NT2/D1 (cell line): ENCODE results near the gene OPCML.

ENCODE experiments used
- DNase-seq: peaks from one replicate; pipeline ENCODE4 v3.0.0-alpha.2; 2011; ENCODE audit warnings: low read depth, low spot score
- H3K27me3 ChIP-seq: 2 replicates; pipeline ENCODE4 v1.6.0; 2011; ENCODE audit warnings: mild to moderate bottlenecking; ENCODE audit not compliant: insufficient read length, insufficient read depth
- H3K36me3 ChIP-seq: 2 replicates; pipeline ENCODE4 v1.6.1; 2011; ENCODE audit warnings: mild to moderate bottlenecking, low read length, mixed read lengths; ENCODE audit not compliant: insufficient read depth, insufficient read length
- H3K4me1 ChIP-seq: 2 replicates; pipeline ENCODE4 v1.5.1; 2011; ENCODE audit not compliant: insufficient read depth, insufficient read length
- H3K4me3 ChIP-seq: 2 replicates; pipeline ENCODE4 v1.5.1; 2011; ENCODE audit warnings: low read depth; ENCODE audit not compliant: insufficient read length
- H3K9ac ChIP-seq: 2 replicates; pipeline ENCODE4 v1.6.0; 2011; ENCODE audit warnings: low read depth; ENCODE audit not compliant: insufficient read length
- H3K9me3 ChIP-seq: 2 replicates; pipeline ENCODE4 v1.5.1; 2011; ENCODE audit warnings: mild to moderate bottlenecking, low read length; ENCODE audit not compliant: insufficient read depth
- SUZ12 ChIP-seq: IDR thresholded peaks from 2 replicates; pipeline ENCODE4 v1.6.1; 2011; ENCODE audit not compliant: insufficient read length, insufficient read depth; ENCODE audit errors: extremely low read depth
- YY1 ChIP-seq: IDR thresholded peaks from 2 replicates; pipeline ENCODE4 v1.6.1; 2011; ENCODE audit not compliant: insufficient read length, insufficient read depth
- ZNF274 ChIP-seq: IDR thresholded peaks from 2 replicates; pipeline ENCODE4 v1.6.1; 2011; ENCODE audit warnings: mild to moderate bottlenecking, low read depth, low read length

OPCML gene

GRCh38 chr11:132590986-132591385 lies 941.3 kb downstream of the OPCML start:
- H3K36me3 ChIP-seq = no peaks in the 10 kb centered on the region
- no peaks in the 10 kb centered on the region for H3K9me3 ChIP-seq
- TF ChIP-seq SUZ12 = no peak
- TF ChIP-seq YY1 = no peak
- no peak for TF ChIP-seq ZNF274
- no peak for DNase-seq
- H3K4me3 ChIP-seq = no peak overlapping the region
- H3K4me1 ChIP-seq = no peaks in the 10 kb centered on the region
- H3K9ac ChIP-seq = no peak overlapping the region
- H3K27me3 ChIP-seq = no peaks in the 10 kb centered on the region

DNA sequence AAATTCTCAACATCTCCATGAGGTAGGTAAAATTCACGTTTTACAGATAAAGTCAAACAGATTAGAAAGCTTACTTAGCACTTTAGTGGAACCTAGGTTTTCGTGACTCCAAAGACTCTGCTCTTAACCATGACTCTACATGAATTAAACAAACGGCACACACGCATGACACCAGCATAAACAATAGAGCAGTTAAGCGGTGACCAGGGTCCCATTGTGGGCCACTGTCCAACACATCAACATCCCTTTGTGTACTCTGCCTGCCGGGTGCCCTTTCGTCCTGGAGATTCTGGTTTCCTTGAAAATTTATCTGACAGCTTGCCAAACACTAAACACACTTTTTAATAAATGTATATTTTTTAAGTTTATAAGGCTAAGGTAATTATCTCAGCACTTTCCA lies 941.7 kb downstream of the OPCML start:
- H3K9ac ChIP-seq = no peak overlapping the region
- H3K27me3 ChIP-seq = no peaks in the 10 kb centered on the region

DNA sequence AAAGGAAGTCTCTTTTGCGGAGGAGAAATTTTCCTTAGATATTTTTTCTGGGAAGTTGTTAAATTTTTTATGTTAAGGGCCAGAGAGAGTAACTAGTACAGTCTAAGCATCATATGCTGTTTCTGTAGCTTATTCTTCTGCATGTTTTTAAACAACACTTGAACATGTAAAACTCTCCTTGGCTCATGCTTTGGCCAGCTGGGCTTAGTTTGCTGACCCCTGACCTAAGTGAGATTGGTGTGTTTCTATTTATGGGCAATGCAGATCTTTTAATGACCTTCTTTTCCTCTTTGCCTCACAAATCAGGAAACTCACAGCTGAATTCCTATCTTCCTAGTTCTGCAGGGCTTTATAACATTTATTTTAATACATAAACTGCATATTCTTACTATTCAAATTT lies 942.5 kb downstream of the OPCML start:
- H3K36me3 ChIP-seq = no peaks in the 10 kb centered on the region
- H3K4me1 ChIP-seq = no peaks in the 10 kb centered on the region
- no peak overlapping the region for H3K9ac ChIP-seq
- no peak for DNase-seq
- no peaks in the 10 kb centered on the region for H3K27me3 ChIP-seq
- no peak for TF ChIP-seq YY1
- TF ChIP-seq SUZ12 = no peak
- no peak for TF ChIP-seq ZNF274
- no peaks in the 10 kb centered on the region for H3K9me3 ChIP-seq
- no peak overlapping the region for H3K4me3 ChIP-seq

More for the DNA sequence above, 941.7 kb downstream of the OPCML start:
- no peaks in the 10 kb centered on the region for H3K4me1 ChIP-seq
- no peaks in the 10 kb centered on the region for H3K36me3 ChIP-seq
- no peaks in the 10 kb centered on the region for H3K9me3 ChIP-seq
- DNase-seq = no peak
- no peak overlapping the region for H3K4me3 ChIP-seq
- TF ChIP-seq YY1 = no peak
- no peak for TF ChIP-seq SUZ12
- TF ChIP-seq ZNF274 = no peak

DNA sequence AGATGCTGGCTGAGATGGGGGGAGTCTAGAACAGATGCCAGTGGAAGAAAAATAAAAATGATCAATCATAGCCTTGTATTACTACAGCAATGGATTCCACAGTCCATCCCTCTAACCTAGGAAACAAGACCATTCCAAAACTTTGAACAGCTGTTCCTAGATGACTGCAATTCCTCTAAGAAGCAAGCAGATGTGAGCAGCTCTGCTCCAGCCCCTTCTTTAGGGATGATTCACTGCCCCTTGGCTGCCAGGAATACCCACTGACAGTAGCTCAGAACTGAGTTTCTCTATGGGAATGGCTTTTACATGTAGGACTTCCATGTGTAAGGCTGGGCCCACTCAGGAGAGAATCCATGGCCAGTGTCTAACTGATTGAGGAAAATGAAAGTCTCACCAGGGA lies 943.9 kb downstream of the OPCML start:
- TF ChIP-seq ZNF274 (no peak), SUZ12 (no peak), YY1 (no peak)
- Histone ChIP-seq H3K4me1 (no peaks in the 10 kb centered on the region), H3K4me3 (no peak overlapping the region), H3K27me3 (no peaks in the 10 kb centered on the region), H3K36me3 (no peaks in the 10 kb centered on the region), H3K9me3 (no peaks in the 10 kb centered on the region), H3K9ac (no peak overlapping the region)
- DNase-seq = no peak

GRCh38 chr11:132587716-132588115 lies 944.6 kb downstream of the OPCML start:
- no peak for DNase-seq
- H3K36me3 ChIP-seq = no peaks in the 10 kb centered on the region
- no peaks in the 10 kb centered on the region for H3K9me3 ChIP-seq
- H3K4me3 ChIP-seq = no peak overlapping the region
- no peaks in the 10 kb centered on the region for H3K27me3 ChIP-seq
- no peak overlapping the region for H3K9ac ChIP-seq
- TF ChIP-seq YY1 (no peak), SUZ12 (no peak), ZNF274 (no peak)
- H3K4me1 ChIP-seq = no peaks in the 10 kb centered on the region

DNA sequence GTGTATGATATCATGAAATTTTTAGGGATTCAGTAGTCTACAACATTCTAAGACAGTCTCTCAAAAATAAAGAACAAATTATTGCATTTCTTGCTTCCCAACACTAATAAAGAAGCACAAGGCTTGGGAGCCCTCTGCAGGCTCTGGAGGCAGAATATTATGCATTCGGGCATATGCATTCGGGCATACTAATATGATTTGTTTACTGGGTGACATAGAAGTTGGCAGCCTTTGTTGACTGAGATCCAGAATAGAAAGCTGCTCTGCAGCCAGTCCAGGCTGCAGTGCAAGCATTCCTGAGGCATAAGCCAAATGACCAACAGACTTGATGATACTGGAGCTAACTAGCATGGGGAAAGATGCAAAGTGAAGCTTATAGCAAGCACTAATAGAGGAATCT lies 945.5 kb downstream of the OPCML start:
- Histone ChIP-seq H3K36me3 (no peaks in the 10 kb centered on the region), H3K27me3 (no peaks in the 10 kb centered on the region), H3K4me1 (no peaks in the 10 kb centered on the region), H3K9me3 (no peaks in the 10 kb centered on the region), H3K9ac (no peak overlapping the region), H3K4me3 (no peak overlapping the region)
- DNase-seq = no peak
- TF ChIP-seq SUZ12 = no peak
- no peak for TF ChIP-seq ZNF274
- TF ChIP-seq YY1 = no peak

DNA sequence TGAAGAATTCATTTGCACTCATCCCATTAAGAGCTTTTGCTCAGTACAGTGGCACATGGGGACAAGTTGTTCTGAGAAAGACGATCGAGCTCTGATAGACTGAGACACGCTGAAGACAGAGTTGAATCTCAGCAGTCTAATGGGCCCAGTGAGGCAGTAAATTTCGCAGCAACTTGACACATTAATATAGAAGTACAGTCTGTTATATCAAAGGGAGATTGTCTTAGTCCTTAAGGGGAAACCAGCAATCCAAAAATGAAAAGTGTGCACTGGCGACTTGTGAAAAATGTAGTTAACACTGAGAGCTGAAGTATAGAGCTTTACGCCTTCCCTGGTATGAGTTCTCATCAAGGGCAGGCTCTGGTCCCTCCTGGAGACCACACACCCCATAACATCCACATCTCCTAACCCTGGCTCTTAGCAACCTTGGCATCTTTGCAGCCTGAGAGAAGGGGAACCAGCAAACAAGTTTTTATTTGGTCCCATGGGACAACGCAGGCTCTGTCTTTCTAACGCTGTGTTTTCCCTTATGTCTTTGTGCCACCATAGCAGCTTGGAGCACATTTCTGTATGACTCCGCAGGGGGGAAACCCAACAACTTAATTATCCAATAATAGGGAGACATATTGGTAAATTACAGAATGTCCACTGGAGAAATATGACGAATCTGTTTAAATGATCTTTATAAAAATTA lies 952.5 kb downstream of the OPCML start:
- Histone ChIP-seq H3K4me1 (no peaks in the 10 kb centered on the region), H3K27me3 (no peaks in the 10 kb centered on the region), H3K9ac (no peak overlapping the region), H3K9me3 (no peaks in the 10 kb centered on the region), H3K4me3 (no peak overlapping the region), H3K36me3 (no peaks in the 10 kb centered on the region)
- DNase-seq = no peak
- no peak for TF ChIP-seq ZNF274
- TF ChIP-seq SUZ12 = no peak
- no peak for TF ChIP-seq YY1

DNA sequence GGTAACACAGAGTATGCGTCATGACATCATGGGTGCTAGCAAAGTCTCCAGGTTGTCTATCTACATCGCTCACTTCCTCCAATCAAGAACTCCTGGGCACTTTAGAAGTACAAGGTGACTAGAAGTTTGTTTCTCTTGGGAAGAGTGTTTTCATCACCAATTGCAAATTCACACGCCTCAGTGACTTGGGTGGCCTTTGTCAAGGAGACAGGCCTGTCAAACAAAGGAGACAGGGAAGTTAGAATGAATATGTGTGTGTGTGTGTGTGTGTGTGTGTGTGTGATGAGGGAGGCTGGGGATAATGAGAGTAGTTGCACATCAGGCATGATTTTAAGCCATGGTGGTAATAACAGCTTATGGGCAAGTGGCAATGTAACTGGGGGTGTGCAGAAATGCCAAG lies 953.2 kb downstream of the OPCML start:
- TF ChIP-seq YY1 (no peak), ZNF274 (no peak), SUZ12 (no peak)
- H3K9me3 ChIP-seq = no peaks in the 10 kb centered on the region
- DNase-seq = no peak
- no peaks in the 10 kb centered on the region for H3K4me1 ChIP-seq
- H3K4me3 ChIP-seq = no peak overlapping the region
- H3K9ac ChIP-seq = no peak overlapping the region
- H3K27me3 ChIP-seq = no peaks in the 10 kb centered on the region
- no peaks in the 10 kb centered on the region for H3K36me3 ChIP-seq
